ENCODE measurements around the gene RRM1.
A peak's percentile ranks its signal among the peaks of the same experiment; 100 is the strongest.

RRM1 gene

DNA sequence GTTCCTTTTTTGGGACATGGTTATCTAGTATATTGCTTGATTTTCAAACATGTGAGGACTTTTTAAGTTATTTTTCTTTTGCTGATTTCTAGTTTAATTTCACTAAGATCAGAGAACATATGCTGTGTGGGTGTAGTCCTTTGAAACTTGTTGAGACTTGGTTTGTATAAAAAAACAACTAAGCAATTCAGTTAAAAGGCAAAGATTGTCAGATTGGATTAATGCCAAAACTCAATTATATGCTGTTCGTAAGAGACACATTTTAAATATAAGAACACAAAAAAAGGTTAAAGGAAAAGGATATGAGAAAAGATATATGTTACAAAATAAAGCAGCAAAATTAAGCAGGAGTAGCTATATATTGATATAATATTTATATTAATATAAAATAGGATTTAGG is 17.8 kb upstream of the RRM1 start:
- H3K4me3 ChIP-seq (ENCODE audit: low read depth, low read length) = no peak overlapping the region
- no peak for DNase-seq (ENCODE audit: low read depth)
- TF ChIP-seq, protein P1, sequence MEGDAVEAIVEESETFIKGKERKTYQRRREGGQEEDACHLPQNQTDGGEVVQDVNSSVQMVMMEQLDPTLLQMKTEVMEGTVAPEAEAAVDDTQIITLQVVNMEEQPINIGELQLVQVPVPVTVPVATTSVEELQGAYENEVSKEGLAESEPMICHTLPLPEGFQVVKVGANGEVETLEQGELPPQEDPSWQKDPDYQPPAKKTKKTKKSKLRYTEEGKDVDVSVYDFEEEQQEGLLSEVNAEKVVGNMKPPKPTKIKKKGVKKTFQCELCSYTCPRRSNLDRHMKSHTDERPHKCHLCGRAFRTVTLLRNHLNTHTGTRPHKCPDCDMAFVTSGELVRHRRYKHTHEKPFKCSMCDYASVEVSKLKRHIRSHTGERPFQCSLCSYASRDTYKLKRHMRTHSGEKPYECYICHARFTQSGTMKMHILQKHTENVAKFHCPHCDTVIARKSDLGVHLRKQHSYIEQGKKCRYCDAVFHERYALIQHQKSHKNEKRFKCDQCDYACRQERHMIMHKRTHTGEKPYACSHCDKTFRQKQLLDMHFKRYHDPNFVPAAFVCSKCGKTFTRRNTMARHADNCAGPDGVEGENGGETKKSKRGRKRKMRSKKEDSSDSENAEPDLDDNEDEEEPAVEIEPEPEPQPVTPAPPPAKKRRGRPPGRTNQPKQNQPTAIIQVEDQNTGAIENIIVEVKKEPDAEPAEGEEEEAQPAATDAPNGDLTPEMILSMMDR (conservative IDR thresholded peaks at IDR 0.05; ENCODE audit: low read depth, low read length) = no peak

DNA sequence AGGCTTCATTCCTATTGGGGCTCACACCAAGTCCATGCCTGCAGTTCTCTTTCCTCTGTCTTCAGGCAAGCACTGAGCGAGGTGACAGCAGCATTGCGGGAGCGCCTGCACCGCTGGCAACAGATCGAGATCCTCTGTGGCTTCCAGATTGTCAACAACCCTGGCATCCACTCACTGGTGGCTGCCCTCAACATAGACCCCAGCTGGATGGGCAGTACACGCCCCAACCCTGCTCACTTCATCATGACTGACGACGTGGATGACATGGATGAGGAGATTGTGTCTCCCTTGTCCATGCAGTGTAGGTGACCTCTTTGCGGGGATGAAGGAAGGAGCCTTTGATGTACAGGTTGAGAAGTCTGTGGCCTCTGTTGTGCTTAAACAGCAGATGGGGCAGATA is 11.4 kb upstream of the RRM1 start:
- no peak overlapping the region for H3K4me3 ChIP-seq (ENCODE audit: low read depth, low read length)
- TF ChIP-seq, protein P1 (conservative IDR thresholded peaks at IDR 0.05; ENCODE audit: low read depth, low read length) = no peak
- no peak for DNase-seq (ENCODE audit: low read depth)

DNA sequence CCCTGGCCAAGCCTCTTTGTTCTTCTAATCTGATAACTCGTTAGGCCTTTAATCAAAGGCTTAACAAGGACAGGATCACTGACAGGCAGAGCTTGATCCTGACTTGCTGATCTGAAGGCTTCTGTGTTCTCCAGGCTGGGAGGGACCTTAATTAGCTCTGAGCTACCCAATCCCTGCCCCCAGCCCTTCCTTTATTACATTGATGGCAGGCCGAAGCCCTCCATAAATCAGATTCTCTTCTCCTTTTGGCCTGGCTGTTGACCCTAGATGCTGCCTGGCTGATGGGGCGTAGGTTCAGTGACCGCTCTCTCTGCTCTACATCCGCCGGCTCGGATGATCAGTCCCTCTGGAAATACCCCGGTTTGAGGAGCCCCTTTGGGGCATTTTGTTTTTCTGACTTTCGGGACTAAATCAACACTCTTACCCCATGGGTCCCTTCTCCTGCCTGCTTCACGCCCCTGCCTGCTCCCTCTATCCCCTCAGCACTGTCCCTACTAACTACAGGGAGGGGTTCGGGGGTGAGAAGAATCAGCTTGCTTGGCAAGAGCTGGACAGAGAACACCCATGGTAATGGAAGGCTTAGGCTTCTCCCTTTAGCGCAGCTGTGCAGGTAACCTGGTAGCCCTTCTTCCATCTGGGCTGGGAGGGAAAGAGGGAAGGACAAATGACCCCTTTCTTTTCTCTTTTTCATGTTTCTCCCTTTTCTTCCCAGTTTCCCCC is 10.0 kb upstream of the RRM1 start:
- TF ChIP-seq, protein P1 (conservative IDR thresholded peaks at IDR 0.05; ENCODE audit: low read depth, low read length) = no peak
- DNase-seq (ENCODE audit: low read depth) = no peak
- H3K4me3 ChIP-seq (ENCODE audit: low read depth, low read length) = no peak overlapping the region

DNA sequence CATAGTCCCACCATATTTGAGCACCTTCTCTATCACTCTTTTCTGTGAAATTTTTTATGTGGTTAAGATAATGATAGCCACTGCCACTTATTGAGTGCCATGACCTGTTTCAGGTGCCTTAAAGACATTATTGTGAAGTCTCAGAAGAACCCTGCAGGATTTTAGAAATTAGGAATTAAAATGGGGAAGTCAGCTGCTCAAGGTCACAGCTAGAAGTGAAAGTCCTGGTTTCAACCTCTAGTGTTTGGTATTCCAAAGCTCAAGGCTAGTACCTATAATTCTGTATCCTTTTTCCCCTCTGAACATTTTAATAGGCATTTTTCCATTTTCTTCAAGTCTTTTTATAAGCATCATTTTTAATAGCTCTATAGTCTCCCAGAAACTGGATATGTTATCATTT is 9.0 kb upstream of the RRM1 start:
- TF ChIP-seq, protein P1 (conservative IDR thresholded peaks at IDR 0.05; ENCODE audit: low read depth, low read length) = no peak
- H3K4me3 ChIP-seq (ENCODE audit: low read depth, low read length) = no peak overlapping the region
- no peak for DNase-seq (ENCODE audit: low read depth)

DNA sequence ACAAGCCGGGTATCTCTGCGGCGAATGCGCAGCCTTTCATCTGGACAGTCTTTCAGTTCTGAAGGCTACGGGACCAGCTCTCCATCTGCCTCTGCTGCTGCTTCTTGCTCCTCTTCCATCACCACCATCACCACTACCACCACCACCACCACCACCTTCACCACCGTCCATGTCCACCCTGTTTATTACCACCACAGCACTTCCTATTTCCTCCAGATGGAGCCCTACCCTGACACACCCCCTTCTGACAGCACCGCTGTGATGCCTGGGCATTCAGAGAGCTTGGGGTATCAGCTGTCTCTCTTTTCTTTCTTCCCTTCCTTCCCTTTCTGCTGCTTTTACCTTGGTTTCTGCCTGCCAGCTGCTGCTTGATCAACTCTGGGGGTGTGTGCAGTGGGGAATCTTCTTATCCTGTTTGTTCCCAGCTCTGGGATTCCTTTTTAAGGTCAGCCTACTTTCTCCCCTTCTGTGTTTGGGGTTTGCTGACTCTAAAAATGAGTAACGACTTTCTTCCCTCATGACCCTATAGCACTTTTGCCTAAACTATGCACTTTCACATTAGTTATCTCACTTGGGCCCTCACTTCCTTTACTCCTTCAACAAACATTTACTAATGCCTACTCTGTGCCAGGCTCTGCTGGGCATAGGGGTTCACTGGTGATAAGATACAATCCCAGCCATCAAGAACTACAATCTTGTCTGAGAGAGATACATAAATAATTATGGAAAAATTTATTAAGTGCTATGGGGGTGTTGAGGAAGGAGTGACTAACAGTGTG is 7.8 kb upstream of the RRM1 start:
- H3K4me3 ChIP-seq (ENCODE audit: low read depth, low read length) = no peak overlapping the region
- DNase-seq (ENCODE audit: low read depth) = no peak
- TF ChIP-seq, protein P1 (conservative IDR thresholded peaks at IDR 0.05; ENCODE audit: low read depth, low read length) = no peak

DNA sequence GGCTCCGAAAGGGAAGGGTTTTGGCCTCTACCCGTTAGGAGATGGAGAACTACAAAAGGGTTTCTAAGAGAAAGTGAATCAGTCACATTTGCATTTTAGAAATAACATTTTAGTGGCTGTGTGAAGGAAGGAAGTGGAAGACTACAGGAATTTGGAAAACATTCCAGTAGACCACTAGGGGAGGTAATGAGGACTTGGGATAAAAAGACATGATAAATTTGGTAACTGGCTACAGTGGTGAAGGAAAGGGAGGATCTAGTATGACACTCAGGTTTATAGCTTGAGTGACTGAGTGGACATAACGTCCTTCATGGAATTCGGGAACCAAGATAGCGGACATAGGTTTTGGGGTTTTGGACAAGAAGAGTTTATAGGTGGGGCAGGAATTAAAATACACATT is 7.0 kb upstream of the RRM1 start:
- DNase-seq (ENCODE audit: low read depth) = peak; percentile 31
- TF ChIP-seq, protein P1 (conservative IDR thresholded peaks at IDR 0.05; ENCODE audit: low read depth, low read length) = peak; percentile 32
- H3K4me3 ChIP-seq (ENCODE audit: low read depth, low read length) = no peak overlapping the region
